GM21529 (cell line): ENCODE data around the gene CAMTA1.
"Not testable (repeated sequence)": the region's sequence is repeated elsewhere in the genome, so short reads cannot be mapped to it uniquely, and the experiment has no call there.

Experiments used
- ATAC-seq: cut with Tn5 transposase; IDR thresholded peaks from one replicate; pipeline ENCODE4 v1.9.1; 2021; ENCODE audit not compliant: unreplicated experiment

The CAMTA1 gene

GRCh38 chr1:7409278-7409677 lies 624.0 kb downstream of the CAMTA1 start:
- no peak for ATAC-seq

GRCh38 chr1:7410156-7410555 lies 624.9 kb downstream of the CAMTA1 start:
- ATAC-seq: no peak

DNA sequence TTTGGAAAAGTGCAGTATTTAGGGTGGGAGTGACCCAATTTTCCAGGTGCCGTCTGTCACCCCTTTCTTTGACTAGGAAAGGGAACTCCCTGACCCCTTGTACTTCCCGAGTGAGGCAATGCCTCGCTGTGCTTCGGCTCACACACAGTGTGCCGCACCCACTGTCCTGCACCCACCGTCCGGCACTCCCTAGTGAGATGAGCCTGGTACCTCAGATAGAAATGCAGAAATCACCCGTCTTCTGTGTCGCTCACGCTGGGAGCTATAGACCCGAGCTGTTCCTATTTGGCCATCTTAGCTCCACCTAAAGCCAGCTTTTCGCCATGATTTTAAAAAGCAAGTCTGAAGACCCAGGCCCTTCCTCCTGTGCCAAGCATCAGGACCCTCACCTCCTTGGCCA lies 632.4 kb downstream of the CAMTA1 start:
- ATAC-seq: not testable (repeated sequence)

DNA sequence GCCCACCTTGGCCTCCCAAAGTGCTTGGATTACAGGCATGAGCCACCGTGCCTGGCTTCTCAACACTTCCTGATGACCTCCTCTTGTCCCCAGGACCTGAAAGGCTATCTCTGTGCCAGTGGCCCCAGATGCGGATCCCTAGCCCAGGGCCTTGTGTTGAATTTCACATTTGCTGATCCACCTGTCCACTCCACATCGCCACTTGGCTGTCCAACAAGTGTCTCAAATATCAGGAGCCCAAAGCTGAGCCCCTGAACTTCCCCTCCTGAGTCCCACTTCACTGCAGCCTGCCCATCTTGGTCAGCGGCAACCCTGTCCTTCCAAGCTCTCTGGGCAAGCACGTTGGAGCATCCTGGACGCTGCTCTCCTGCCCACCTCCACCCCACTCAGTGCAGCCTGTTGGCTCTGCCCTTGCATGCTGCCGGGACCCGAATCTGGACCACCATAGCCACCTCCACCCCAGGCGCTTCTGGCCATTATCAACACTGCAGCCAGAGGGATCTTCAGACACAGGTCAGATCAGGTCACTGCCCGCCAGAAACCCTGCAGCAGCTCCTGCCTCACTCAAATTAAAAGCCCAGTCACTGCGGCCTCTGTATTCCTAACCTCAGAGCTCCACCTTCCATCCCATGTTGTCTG lies 633.3 kb downstream of the CAMTA1 start:
- ATAC-seq: no peak

DNA sequence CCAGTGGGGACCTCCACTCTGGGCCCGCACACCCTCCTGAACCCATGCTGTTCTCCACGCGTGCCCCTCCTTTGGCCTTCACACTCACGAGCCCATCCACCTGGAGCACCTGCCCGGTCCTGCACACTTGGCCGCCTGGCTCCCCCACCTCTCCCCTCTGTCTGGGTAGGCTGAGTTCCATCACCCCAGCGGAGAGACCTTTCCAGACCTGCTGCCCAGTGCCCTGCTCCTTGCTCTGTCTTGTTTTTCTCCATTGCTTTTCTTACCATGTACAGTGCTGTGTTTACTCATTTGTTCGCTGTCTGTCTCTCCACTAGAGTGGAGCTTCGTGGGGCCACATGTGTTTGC lies 634.8 kb downstream of the CAMTA1 start:
- no peak for ATAC-seq

DNA sequence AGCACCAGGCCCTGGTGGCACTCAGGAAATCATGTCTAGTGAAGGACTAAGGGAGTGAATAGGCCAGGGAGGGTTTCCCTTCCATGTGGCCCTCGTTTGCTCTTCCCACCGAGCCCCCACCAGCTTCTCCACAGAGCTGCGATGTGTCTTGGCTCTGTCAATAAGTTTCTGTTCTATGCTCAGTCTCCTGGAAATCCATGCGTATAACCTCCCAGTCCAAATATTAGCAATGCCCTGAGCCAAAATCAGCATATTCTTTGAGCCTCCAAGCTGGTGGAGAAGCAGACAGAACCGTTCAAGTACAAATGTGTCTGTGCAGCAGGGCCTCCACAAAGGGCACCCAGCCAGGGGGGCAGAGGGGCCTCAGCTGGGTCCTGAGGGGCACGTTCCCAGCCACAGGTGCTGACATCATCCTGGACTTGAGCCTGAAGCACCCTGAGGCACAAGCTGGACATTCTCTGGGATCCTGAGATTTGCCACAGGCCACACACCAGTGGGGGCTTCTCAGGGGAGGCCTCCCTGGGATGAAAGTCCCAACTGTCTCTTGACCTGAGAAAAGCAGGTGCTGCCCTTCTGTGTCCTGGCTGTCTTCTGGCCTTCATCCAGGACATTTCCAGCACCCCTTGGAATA lies 635.3 kb downstream of the CAMTA1 start:
- no peak for ATAC-seq

GRCh38 chr1:7421471-7422075 lies 636.3 kb downstream of the CAMTA1 start:
- no peak for ATAC-seq

GRCh38 chr1:7422081-7422480 lies 636.8 kb downstream of the CAMTA1 start:
- ATAC-seq: no peak

- no peak for ATAC-seq
Measured at GRCh38 chr1:7422561-7422960, 637.3 kb downstream of the CAMTA1 start.

DNA sequence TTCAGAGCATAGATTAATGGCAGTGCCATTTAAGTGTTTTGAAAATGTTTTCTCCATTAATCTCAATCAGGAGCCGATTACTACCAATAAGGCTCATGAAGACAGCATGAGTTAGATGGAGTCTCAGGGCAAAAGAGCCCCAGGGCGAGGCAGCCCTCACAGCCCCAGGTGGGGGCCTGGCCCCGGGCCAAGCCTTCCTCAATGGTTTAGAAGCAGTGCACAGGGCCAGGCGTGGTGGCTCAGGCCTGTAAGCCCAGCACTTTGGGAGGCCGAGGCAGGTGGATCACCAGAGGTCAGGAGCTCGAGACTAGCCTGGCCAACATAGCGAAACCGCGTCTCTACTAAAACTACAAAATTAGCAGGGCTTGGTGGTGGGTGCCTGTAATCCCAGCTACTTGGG lies 637.7 kb downstream of the CAMTA1 start:
- no peak for ATAC-seq

DNA sequence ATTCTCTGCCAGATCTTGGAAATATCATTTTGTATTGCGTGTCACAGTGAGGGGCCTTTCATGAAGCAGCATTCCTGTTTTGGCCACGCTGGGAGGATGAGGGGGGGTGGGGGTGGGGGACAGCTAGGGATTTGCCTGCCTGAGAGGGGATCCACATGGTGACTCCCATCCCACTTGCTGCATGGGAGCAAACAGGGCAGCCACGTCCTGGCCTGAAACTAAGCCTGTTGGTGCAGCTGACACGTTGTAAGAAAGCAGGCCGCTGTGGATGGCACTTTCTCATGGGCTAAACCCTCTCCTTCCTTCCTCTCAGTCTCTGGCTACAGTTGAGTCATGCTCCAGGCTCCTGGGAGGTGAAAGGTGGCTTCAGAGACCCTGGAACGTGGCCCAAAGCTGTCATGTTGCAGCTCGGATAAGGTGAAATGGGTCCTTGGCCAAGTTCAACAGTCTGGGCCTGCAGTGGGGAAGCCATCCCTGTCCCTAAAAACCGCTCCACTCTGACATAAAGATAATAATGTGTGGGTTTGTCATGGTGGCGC lies 639.2 kb downstream of the CAMTA1 start:
- ATAC-seq: no peak

DNA sequence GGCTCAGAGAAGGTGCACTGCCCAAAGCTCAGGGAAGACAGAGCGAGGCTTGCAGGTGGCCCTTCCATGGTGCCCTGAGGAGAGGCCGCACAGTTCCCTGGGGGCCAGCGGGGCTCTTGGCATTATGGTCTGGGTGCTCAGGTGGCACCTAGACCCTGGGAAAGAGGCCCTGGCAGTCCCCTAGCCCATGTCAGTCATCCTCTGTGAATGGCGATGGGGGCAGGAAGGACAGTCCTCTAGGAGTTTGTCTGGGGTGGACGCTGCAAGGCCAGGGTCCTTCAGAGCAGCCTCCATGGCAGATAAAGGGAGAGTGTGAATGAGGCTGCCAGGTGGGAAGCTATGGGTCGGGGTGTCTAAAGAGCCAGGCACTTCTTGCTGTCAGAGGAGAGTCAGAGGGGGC lies 640.0 kb downstream of the CAMTA1 start:
- no peak for ATAC-seq

DNA sequence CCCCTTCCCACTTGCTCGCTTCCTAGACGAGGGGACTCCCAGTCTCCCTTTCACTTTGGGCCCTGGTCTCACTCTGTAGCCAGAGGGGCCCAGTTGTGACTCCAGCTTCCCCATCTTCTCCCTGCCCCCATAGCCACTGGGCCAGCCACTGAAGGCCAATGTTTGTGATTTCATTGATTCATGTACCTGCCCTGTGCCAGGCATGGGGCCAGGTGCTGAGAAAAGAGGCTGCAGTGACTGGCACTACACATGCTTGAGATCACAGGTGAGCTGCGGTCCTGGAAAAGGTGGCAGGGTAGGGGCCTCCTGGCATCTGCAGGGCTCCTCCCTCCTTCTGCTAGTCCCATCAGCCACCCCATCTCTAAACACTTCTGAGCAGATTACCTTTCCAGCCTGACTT lies 640.5 kb downstream of the CAMTA1 start:
- ATAC-seq: no peak

DNA sequence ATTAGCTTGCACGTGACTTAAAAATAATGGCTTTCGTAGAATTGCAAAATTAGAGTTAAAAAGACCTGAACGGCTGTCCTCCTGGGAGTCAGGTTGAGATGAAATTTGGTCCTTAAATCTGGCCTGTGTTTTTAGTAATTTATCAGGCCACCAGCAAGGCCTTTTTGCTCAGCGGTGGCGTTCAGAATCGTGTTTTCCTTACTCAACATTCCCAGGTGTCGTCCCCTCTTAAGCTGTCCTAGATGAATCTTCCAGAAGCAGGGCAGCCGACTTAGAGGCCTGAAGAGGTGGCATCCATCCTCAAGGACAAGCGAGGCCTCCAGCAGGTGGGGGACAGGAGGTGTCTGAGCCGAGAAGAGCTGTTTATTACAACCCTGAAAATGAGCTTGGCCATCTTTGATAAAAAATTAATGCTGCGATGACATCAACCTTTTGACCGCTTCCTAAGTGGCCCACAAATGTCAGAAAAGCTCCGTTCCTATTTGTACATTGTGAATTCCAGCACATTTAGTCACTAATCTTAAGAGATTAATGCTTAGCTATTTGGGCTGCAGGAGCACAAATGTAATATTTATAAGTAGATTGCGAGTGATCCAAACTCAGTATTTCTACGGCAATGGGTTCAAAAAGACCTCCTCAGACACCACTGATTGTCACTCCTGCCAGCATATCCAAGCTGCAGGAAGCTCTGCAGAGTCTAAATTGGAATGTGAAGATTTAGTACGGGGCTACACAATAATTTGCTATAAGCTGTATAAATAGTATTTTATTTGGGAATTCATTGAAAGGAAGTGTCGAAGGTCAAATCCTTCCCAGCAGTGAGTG lies 641.7 kb downstream of the CAMTA1 start:
- ATAC-seq: no peak

- no peak for ATAC-seq
Measured at GRCh38 chr1:7427605-7428300, 642.5 kb downstream of the CAMTA1 start.

- ATAC-seq: no peak
Measured at GRCh38 chr1:7429290-7429689, 644.0 kb downstream of the CAMTA1 start.

GRCh38 chr1:7430047-7430608 lies 644.9 kb downstream of the CAMTA1 start:
- no peak for ATAC-seq

DNA sequence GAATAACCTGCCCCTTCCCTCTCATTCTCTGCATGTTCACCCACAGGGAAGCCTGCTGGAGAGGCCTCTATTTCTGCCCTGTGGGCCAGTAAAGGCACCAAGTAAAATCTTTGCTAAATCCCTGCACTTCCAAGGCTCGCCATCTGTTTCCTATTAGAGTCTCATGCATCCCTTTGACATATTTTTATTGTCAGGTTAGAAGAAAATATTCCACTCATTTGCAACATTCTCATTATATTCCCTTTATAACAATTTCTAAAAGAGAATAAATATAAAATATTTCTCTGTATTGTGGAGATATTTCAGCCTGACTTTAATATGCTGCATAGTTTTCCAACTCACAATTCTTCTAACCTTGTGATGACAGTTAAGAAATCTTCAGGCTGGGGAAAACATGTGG lies 645.4 kb downstream of the CAMTA1 start:
- ATAC-seq: no peak

DNA sequence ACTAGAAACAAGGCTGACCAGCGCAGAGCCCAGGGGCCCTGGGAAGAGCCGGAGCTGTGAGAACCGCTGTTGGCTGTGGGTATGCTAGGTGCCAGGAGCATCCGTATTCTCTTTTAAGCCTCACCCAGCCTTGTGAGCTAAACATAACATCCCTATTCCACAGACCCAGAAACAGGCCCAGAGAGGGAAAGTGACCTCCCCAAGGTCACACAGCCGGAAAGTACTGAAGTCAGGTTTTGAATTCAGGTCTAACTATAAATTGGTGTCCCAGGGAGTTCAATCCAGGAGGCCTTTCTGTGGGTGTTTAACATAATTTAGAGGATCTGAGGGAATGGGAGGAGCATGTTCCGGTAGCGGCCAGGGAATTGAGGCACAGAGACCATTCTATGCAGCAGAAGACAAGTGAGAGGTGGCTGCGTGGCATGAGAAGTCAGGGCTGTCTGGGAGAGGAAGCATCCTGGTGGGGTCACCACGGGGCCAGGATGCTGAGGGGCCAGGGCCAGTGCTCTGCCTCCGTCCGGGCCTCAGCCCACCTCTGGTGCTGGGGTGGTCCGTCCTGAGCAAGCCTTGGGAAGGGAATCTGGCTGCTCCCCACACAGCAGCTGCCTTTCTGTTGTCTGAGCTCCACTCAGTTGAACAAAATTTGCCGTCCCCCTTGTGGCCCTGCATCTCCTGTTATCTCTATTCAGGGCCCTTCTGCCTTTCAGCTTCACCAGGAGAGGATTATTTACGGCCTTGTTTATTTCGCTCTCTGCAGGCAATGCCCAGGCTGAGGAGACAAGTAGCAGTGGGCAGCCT lies 647.0 kb downstream of the CAMTA1 start:
- no peak for ATAC-seq

GRCh38 chr1:7432900-7433380 lies 647.7 kb downstream of the CAMTA1 start:
- ATAC-seq: no peak
